IPS-NIHi11 (cell line): ENCODE data around the gene ZNF10.

ENCODE experiments used
- DNase-seq: peaks from one replicate; pipeline ENCODE4 v3.0.0; 2012; ENCODE audit warnings: mixed read lengths, low spot score

ZNF10 gene

GRCh38 chr12:133130038-133130807 lies at the start of gene ZNF10, which contains the start of gene ZNF891:
Gene ZNF10 (plus strand): TSS chr12:133130627. CDS start chr12:133144493, 13,866 bp downstream.
Gene ZNF891 (minus strand): TSS chr12:133130274. CDS start chr12:133121918, 8,356 bp downstream.
- DNase-seq = peak; percentile 93

GRCh38 chr12:133081159-133081780 lies 49.2 kb upstream of the ZNF10 start:
- DNase-seq = no peak

GRCh38 chr12:133083345-133083744 lies 47.1 kb upstream of the ZNF10 start:
- DNase-seq = no peak

GRCh38 chr12:133105620-133106019 lies 24.8 kb upstream of the ZNF10 start:
- no peak for DNase-seq

GRCh38 chr12:133106253-133106652 lies 24.2 kb upstream of the ZNF10 start:
- DNase-seq = no peak

GRCh38 chr12:133107121-133107520 lies 23.3 kb upstream of the ZNF10 start:
- DNase-seq = no peak

GRCh38 chr12:133108150-133108549 lies 22.3 kb upstream of the ZNF10 start:
- no peak for DNase-seq

GRCh38 chr12:133120385-133121191 lies 9.8 kb upstream of the ZNF10 start:
- no peak for DNase-seq

- DNase-seq = no peak
Observed at GRCh38 chr12:133124674-133125073, 5.8 kb upstream of the ZNF10 start.

- DNase-seq = no peak
Observed at GRCh38 chr12:133129368-133130037, 924 bp upstream of the ZNF10 start.

- peak; percentile 5 for DNase-seq
Observed at GRCh38 chr12:133130808-133131128, 341 bp downstream of the ZNF10 start.

- DNase-seq = no peak
Observed at GRCh38 chr12:133135747-133136146, 5.3 kb downstream of the ZNF10 start.

- DNase-seq = no peak
Observed at GRCh38 chr12:133145981-133146380, 15.6 kb downstream of the ZNF10 start.

- no peak for DNase-seq
Observed at GRCh38 chr12:133156125-133156690, 25.8 kb downstream of the ZNF10 start.

GRCh38 chr12:133165776-133166175 lies 35.3 kb downstream of the ZNF10 start:
- no peak for DNase-seq

GRCh38 chr12:133172491-133172890 lies 42.1 kb downstream of the ZNF10 start:
- no peak for DNase-seq

- no peak for DNase-seq
Observed at GRCh38 chr12:133174901-133175300, 44.5 kb downstream of the ZNF10 start.

GRCh38 chr12:133180669-133181068 lies 50.2 kb downstream of the ZNF10 start:
- no peak for DNase-seq

GRCh38 chr12:133181238-133181959 lies 51.0 kb downstream of the ZNF10 start, which contains the start of gene ZNF268:
Gene ZNF268 (plus strand): TSS chr12:133181495. CDS start chr12:133181998, 503 bp downstream.
- DNase-seq = peak; percentile 98

GRCh38 chr12:133190176-133190575 lies 59.7 kb downstream of the ZNF10 start:
- DNase-seq = no peak

GRCh38 chr12:133192847-133193246 lies 62.4 kb downstream of the ZNF10 start:
- no peak for DNase-seq
